ENCODE measurements around the gene ZNF100.

DNA sequence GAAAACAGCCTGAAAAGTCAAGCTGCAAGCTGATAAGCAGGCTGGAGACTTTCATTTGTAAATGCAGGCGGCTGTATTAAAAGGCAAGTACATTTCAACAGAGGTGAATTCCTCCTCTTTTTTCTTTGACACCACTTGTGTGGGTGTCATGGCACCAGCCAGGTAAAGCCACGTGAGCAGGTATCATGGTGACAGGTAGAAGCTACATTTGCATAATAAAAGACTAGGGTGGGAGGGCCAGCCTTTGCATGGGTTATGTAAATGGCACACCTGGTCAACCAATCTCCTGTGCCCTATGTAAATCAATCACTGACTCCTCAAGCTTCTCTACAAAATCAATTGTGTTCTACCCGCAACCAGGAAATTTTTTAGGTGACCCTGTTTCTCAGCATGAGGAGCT is 68.2 kb downstream of the ZNF100 start:
- TF ChIP-seq POLR2A (IDR thresholded peaks at IDR 0.05; ENCODE audit: low read depth, low read length) (no peak), POLR2AphosphoS5 (IDR thresholded peaks at IDR 0.05; ENCODE audit: low read depth, low read length) (no peak)

All from GM12891 (cell line).